IMR-90 (cell line): ENCODE results near the gene VEZT. TPM values are rescaled to one million over a fixed set of nuclear protein-coding genes. Genes with fewer than 3 reads are reported as not detected.
"Not testable (repeated sequence)": the region's sequence is repeated elsewhere in the genome, so short reads cannot be mapped to it uniquely, and the experiment has no call there.

Source experiments
- ATAC-seq: fragments of 200-7000 bp; cut with Tn5 transposase; 2 replicates; pipeline ENCODE4 v1.9.1; 2020; ENCODE audit warnings: low read depth, mild to moderate bottlenecking, moderate library complexity
- BruUV-seq: library from RNA; stranded (reverse); fragments of 400-500 nt; replicated peaks from 2 replicates; lab custom pipeline; 2021; lab: Mats Ljungman, UMichigan
- CTCF ChIA-PET: fragments of 300-600 bp; formaldehyde crosslinking; extraction: SDS; loops from one replicate; lab custom pipeline; 2021; ENCODE audit warnings: antibody characterized with exemption; lab: Yijun Ruan, JAX
- POLR2A ChIA-PET: fragments of 300-600 bp; sonication (Branson Sonifier 250); formaldehyde crosslinking; loops from one replicate; lab custom pipeline; 2022; ENCODE audit warnings: antibody characterized with exemption; ENCODE audit not compliant: unreplicated experiment; lab: Charles Lee
- DNase-seq: peaks from one replicate; pipeline ENCODE4 v3.0.0; 2013
- H2AFZ ChIP-seq: replicated peaks from 2 replicates; pipeline ENCODE3; 2013; ENCODE audit warnings: low read length, mild to moderate bottlenecking; ENCODE audit not compliant: poor library complexity
- H2AK5ac ChIP-seq: 2 replicates; pipeline ENCODE4 v1.6.1; 2013; ENCODE audit warnings: low read depth, low read length, inconsistent platforms
- H2AK9ac ChIP-seq: replicated peaks from 2 replicates; pipeline ENCODE3; 2013; ENCODE audit warnings: mild to moderate bottlenecking, low read depth, low read length, moderate library complexity; ENCODE audit not compliant: poor library complexity
- H2BK120ac ChIP-seq: 2 replicates; pipeline ENCODE4 v1.6.1; 2013; ENCODE audit warnings: low read depth, low read length, inconsistent platforms
- H2BK15ac ChIP-seq: 3 replicates; pipeline ENCODE4 v1.6.1; 2013; ENCODE audit warnings: low read depth, low read length, inconsistent platforms
- H2BK20ac ChIP-seq: 2 replicates; pipeline ENCODE4 v1.6.1; 2013; ENCODE audit warnings: low read depth, mild to moderate bottlenecking, inconsistent platforms, low read length, moderate library complexity
- H2BK5ac ChIP-seq: 2 replicates; pipeline ENCODE4 v1.6.1; 2013; ENCODE audit warnings: mild to moderate bottlenecking, low read depth, low read length, inconsistent platforms; ENCODE audit not compliant: poor library complexity, severe bottlenecking
- H3K14ac ChIP-seq: replicated peaks from 2 replicates; pipeline ENCODE4 v1.6.1; 2013; ENCODE audit warnings: low read depth, low read length, inconsistent platforms
- H3K18ac ChIP-seq: 2 replicates; pipeline ENCODE4 v1.6.1; 2013; ENCODE audit warnings: low read depth, low read length, control low read depth
- H3K23ac ChIP-seq: 2 replicates; pipeline ENCODE4 v1.6.1; 2013; ENCODE audit warnings: low read depth, low read length, inconsistent platforms
- H3K27ac ChIP-seq: 2 replicates; pipeline ENCODE4 v1.5.1; 2013; ENCODE audit warnings: mild to moderate bottlenecking, control low read depth, low read length; ENCODE audit not compliant: insufficient read depth
- H3K27me3 ChIP-seq: 2 replicates; pipeline ENCODE4 v1.6.1; 2013; ENCODE audit warnings: low read length; ENCODE audit not compliant: control insufficient read depth, insufficient read depth
- H3K36me3 ChIP-seq: 2 replicates; pipeline ENCODE4 v1.6.1; 2013; ENCODE audit warnings: low read length, mixed read lengths; ENCODE audit not compliant: control insufficient read depth, insufficient read depth
- H3K4ac ChIP-seq: 2 replicates; pipeline ENCODE4 v1.6.1; 2013; ENCODE audit warnings: low read depth, low read length, inconsistent platforms
- H3K4me1 ChIP-seq: 2 replicates; pipeline ENCODE4 v1.6.1; 2013; ENCODE audit warnings: low read length, mixed read lengths; ENCODE audit not compliant: control insufficient read depth, insufficient read depth
- H3K4me2 ChIP-seq: 2 replicates; pipeline ENCODE4 v1.6.1; 2013; ENCODE audit warnings: low read depth, mild to moderate bottlenecking, control low read depth, low read length, moderate library complexity
- H3K4me3 ChIP-seq: 2 replicates; pipeline ENCODE4 v1.5.1; 2013; ENCODE audit warnings: low read depth, mild to moderate bottlenecking, control low read depth, low read length, moderate library complexity; ENCODE audit not compliant: insufficient read depth
- H3K56ac ChIP-seq: 2 replicates; pipeline ENCODE4 v1.6.1; 2013; ENCODE audit warnings: low read length, inconsistent platforms; ENCODE audit not compliant: insufficient read depth; ENCODE audit errors: extremely low read depth
- H3K79me1 ChIP-seq, 2 experiments: 2 replicates each; pipeline ENCODE4 v1.6.1; 2013; ENCODE audit warnings: low read length in 2 of 2, inconsistent platforms in 1 of 2, low read depth in 1 of 2
- H3K9ac ChIP-seq: 2 replicates; pipeline ENCODE4 v1.6.1; 2013; ENCODE audit warnings: low read depth, low read length, control low read depth
- H3K9me1 ChIP-seq: 2 replicates; pipeline ENCODE4 v1.6.1; 2013; ENCODE audit warnings: low read length, inconsistent platforms; ENCODE audit not compliant: insufficient read depth
- H3K9me3 ChIP-seq: 2 replicates; pipeline ENCODE4 v1.6.1; 2013; ENCODE audit warnings: low read length; ENCODE audit not compliant: control insufficient read depth, insufficient read depth
- H4K20me1 ChIP-seq: 2 replicates; pipeline ENCODE4 v1.6.1; 2013; ENCODE audit warnings: low read length, inconsistent platforms; ENCODE audit not compliant: insufficient read depth
- H4K5ac ChIP-seq: 2 replicates; pipeline ENCODE4 v1.6.1; 2013; ENCODE audit warnings: mild to moderate bottlenecking, low read depth, low read length, control low read depth
- H4K8ac ChIP-seq, 2 experiments: 2 replicates each; pipeline ENCODE4 v1.6.1; 2013; ENCODE audit warnings: low read depth in 2 of 2, low read length in 2 of 2, control low read depth in 1 of 2, inconsistent platforms in 1 of 2
- H4K91ac ChIP-seq: 2 replicates; pipeline ENCODE4 v1.6.1; 2013; ENCODE audit warnings: low read depth, low read length, inconsistent platforms; ENCODE audit not compliant: insufficient read depth
- WGBS, 2 experiments: methylation state at CpG; one replicate each; pipeline versions ENCODE4 v1.1.5 to v1.1.7; 2013; ENCODE audit warnings: missing lambda C conversion rate in 2 of 2; ENCODE audit not compliant: insufficient read length in 1 of 2; ENCODE audit errors: extremely low coverage in 2 of 2; 5-methylcytosine and 5-hydroxymethylcytosine counted together
- dilution Hi-C: fragments of 300-500 bp; cut with HindIII; formaldehyde crosslinking; loops from one replicate; pipeline ENCODE4 v1.14.3; 2018; ENCODE audit warnings: low sequenced_read_pairs; ENCODE audit not compliant: unreplicated experiment
- in situ Hi-C: fragments of 300-500 bp; cut with MboI; formaldehyde crosslinking; loops from 3 replicates; pipeline ENCODE4 v1.14.3; 2019; ENCODE audit warnings: low sequenced_read_pairs, inconsistent platforms, mixed read lengths
- intact Hi-C: fragments of 100-400 bp; cut with micrococcal nuclease; formaldehyde crosslinking; loops from 2 replicates; pipeline ENCODE4 v1.10.0; 2022
- polyA plus RNA-seq, 3 experiments: library from polyadenylated mRNA; depleted of rRNA; stranded (reverse); fragments of >200 nt; gene quantifications; 2 replicates each; pipeline ENCODE4 v1.2.3, GENCODE V29; 2012; ENCODE audit warnings: low replicate concordance in 1 of 3
- total RNA-seq: library from RNA; depleted of rRNA; stranded (reverse); fragments of >200 nt; gene quantifications from 2 replicates; pipeline ENCODE4 v1.2.3, GENCODE V29; 2012

The VEZT gene
- total and polyA plus RNA-seq, 2 of the 4 experiments (the other 2 are of a cell fraction) = 54.5 to 90.2 TPM

DNA sequence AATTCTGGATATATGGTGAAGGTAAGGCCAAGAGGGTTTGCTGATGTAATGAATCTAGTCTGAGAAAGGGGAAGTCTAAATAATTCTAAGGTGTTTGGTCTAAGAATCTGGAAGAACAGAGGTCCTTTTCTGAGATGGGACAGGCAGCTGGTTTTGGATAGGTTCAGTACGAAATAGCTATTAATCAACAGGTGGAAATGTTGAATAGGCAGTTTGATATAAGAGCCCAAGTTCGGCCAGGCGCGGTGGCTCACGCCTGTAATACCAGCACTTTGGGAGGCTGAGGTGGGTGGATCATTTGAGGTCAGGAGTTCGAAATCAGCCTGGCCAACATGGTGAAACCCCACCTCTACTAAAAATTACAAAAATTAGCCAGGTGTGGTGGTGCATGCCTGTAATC lies 97.1 kb downstream of the VEZT start:
- H3K4ac ChIP-seq, dilution Hi-C loops, H2BK120ac ChIP-seq, H2AK9ac ChIP-seq, H3K27me3 ChIP-seq, H3K23ac ChIP-seq, H2AFZ ChIP-seq, H3K9ac ChIP-seq, H3K9me3 ChIP-seq, CTCF ChIA-PET, H3K9me1 ChIP-seq, H3K4me3 ChIP-seq, H3K36me3 ChIP-seq, H2AK5ac ChIP-seq, H3K4me2 ChIP-seq, H4K91ac ChIP-seq, H3K56ac ChIP-seq, DNase-seq, ATAC-seq, BruUV-seq, H3K27ac ChIP-seq, H3K14ac ChIP-seq, H3K79me1 ChIP-seq, H4K5ac ChIP-seq, POLR2A ChIA-PET, in situ Hi-C loops, H4K20me1 ChIP-seq, H2BK5ac ChIP-seq, H2BK20ac ChIP-seq, intact Hi-C loops, H4K8ac ChIP-seq: not testable (repeated sequence)
- 100% methylated on average over 1 of the region's 6 CpGs; no CpG with 5 or more reads in 1 of the 2 experiments for WGBS, 2 experiments
- H3K18ac ChIP-seq = peak overlapping the region; percentile 28; the same call in 1 of the 2 replicates
- 0 out of 3 replicates have a peak overlapping the region, but pooled peaks have one; percentile 14 for H2BK15ac ChIP-seq
- peaks cover 15% of the 10 kb centered on the region for H3K4me1 ChIP-seq
